Spleen (tissue), 7 donors: Measurements from ENCODE around the gene CD1B.

Source experiments
- CTCF ChIP-seq, 11 experiments: fragments of 200-600 bp in 7 of 11; fragments of 450-650 bp in 4 of 11; sonication (generic) in 4 of 11; IDR thresholded peaks in 8 of 11; conservative IDR thresholded peaks in 3 of 11; 1 replicate in 7 of 11; 2 replicates in 4 of 11; pipeline versions ENCODE4 v1.4.0 to v1.8.0; 2016 to 2021; ENCODE audit warnings: antibody characterized with exemption in 11 of 11, inconsistent platforms in 4 of 11, mild to moderate bottlenecking in 1 of 11
- POLR2A ChIP-seq, 3 donors: fragments of 450-650 bp; IDR thresholded peaks; one replicate each; pipeline ENCODE4 v1.5.1; 2017; ENCODE audit warnings: antibody characterized with exemption in 3 of 3, mild to moderate bottlenecking in 1 of 3
- POLR2AphosphoS5 ChIP-seq, 3 donors: sonication (generic); formaldehyde crosslinking; IDR thresholded peaks; one replicate each; pipeline ENCODE4 v1.5.1; 2017; ENCODE audit warnings: antibody characterized with exemption in 3 of 3
- donor health status: DM: no; HTN: no; CAD: no; lungs with moderate emphysema.
- donor health status: DM: no; HTN: no; CAD: no.
- donor health status: DM: no; HTN: no; CAD: no.

GRCh38 chr1:158355773-158356285 is 24.5 kb upstream of the CD1B start:
- TF ChIP-seq CTCF (IDR thresholded peaks at IDR 0.05 in 8 of 11, conservative IDR thresholded peaks at IDR 0.05 in 3 of 11), result no peak
- TF ChIP-seq POLR2A (IDR thresholded peaks at IDR 0.05), result no peak
- TF ChIP-seq POLR2AphosphoS5 (IDR thresholded peaks at IDR 0.05), result no peak
